IPS-18c (cell line): ENCODE measurements around the gene CST9L.
"Not testable (repeated sequence)": the region's sequence is repeated elsewhere in the genome, so short reads cannot be mapped to it uniquely, and the experiment has no call there.

Experiments used
- H3K4me3 ChIP-seq: 2 replicates; pipeline ENCODE4 v1.7.0; 2013; ENCODE audit warnings: low read depth, mild to moderate bottlenecking, low read length, moderate library complexity; ENCODE audit not compliant: insufficient read depth
- H3K9me3 ChIP-seq: one replicate; pipeline ENCODE4 v1.6.1; 2013; ENCODE audit warnings: mild to moderate bottlenecking, low read length, moderate library complexity; ENCODE audit not compliant: control insufficient read depth, insufficient read depth

Gene CST9L

GRCh38 chr20:23595941-23596340, 27.7 kb upstream of the CST9L start:
- H3K9me3 ChIP-seq = no peaks in the 10 kb centered on the region
- H3K4me3 ChIP-seq = no peak overlapping the region

DNA sequence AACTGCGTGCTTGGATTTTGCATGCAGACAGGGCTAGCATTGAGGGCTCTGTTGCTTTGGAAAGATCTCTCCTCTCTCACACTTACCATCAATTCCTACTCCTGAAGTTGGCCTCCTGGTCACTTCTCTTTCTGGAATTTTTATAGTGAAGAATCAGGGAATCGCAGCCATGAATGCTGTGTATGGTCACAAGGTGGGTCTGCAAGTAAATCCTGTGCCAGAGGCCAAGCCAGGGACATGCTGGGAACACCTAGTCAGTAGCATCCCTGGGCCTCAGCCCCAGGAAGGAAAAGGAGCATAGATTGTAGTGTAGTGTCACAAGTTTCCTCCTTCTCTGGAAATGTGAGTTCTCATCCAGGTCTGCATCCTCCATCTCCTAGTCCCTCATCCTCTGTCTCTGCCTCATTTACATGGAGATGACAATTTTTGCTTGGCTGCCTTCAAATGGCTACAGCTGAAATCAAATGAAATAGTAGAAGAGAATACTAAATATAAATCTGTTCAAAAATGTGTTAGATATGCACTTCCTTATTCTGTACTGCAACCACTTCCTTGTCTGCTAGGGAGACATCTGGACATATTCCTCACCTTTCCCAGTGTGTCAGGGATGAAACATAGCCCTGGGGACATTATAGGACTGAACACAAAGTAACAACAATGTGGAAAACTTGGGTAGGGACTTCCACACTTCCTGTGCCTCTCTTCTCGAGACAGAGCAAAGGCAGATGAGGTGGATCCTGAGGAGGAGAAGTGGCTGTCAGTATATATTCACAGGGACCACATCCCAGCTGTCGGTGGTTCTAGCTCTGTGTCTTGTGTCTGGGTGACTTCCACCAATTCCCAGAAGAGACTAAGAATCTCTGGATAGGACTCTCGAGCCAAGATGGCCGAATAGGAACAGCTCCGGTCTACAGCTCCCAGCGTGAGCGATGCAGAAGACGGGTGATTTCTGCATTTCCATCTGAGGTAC, 20.4 kb upstream of the CST9L start:
- Histone ChIP-seq H3K9me3 (peaks cover 7% of the 10 kb centered on the region), H3K4me3 (no peak overlapping the region; the same call in 1 of the 2 replicates)

GRCh38 chr20:23587631-23588030, 19.3 kb upstream of the CST9L start:
- Histone ChIP-seq H3K9me3 (peaks cover 7% of the 10 kb centered on the region), H3K4me3 (no peak overlapping the region)

GRCh38 chr20:23586735-23587525, 18.6 kb upstream of the CST9L start:
- peaks cover 7% of the 10 kb centered on the region for H3K9me3 ChIP-seq
- no peak overlapping the region for H3K4me3 ChIP-seq

- Histone ChIP-seq H3K9me3 (peaks cover 7% of the 10 kb centered on the region), H3K4me3 (no peak overlapping the region)
These were observed 17.8 kb upstream of the CST9L start for GRCh38 chr20:23585808-23586734.

DNA sequence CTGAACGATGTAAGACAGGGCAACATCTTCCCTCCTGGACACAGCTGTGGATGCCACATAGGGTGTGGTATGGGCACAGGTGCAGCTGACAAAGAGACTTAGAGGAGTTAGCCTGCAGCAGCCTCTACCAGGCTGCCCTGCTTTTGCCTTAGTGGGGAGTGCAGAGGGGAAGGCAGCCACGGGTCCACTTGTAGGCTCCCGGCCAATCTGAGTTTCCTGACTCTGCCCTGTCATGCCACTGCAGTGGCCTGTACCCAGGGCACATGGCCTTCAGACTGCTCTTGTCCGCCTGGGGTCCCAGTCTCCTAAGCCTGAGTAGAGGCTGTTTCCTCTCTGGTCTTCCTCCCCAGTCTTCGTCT, 17.1 kb upstream of the CST9L start:
- no peak overlapping the region for H3K4me3 ChIP-seq
- peaks cover 7% of the 10 kb centered on the region for H3K9me3 ChIP-seq

DNA sequence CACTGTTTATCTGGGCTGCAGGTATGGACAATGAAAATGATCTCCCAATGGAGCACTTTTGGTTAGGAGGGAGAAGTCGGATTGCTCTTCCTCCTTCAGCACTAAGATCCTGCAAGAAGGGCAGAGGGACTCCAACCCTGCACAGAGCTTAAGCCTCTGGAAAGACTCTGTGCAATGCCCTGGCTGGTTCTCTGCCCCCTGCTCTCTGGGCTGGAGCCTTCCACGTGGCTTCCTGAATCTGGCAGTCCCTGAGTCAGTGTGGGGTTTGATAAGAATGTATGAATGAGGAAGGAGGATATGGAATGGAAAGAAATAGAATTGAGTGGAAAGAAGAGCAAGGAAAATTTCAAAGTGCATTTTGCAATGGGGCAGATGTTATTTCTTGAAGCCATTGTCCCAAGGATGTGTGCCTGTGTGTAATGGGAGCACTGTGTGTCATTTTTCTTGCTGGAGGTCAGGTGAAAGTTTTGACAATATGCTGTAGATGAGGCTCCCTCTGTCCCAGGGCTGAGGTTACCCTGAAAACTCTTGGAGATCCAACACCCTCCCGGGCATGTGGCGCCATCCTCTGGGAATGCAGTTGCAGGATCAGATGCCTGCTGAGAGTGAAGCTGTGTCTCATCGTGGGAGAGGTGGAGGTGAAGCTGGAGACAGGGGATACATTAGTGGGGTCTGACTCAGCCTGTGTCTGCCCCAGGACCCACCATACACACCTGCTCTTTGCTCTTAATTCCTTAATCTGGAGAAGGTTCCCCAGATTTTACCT, 16.3 kb upstream of the CST9L start:
- H3K4me3 ChIP-seq = no peak overlapping the region
- H3K9me3 ChIP-seq = peaks cover 7% of the 10 kb centered on the region

- H3K9me3 ChIP-seq = peaks cover 7% of the 10 kb centered on the region
These were observed 15.2 kb upstream of the CST9L start for GRCh38 chr20:23583526-23583925.

GRCh38 chr20:23582293-23582692, 14.0 kb upstream of the CST9L start:
- Histone ChIP-seq H3K4me3 (no peak overlapping the region), H3K9me3 (no peaks in the 10 kb centered on the region)

More at GRCh38 chr20:23583526-23583925, 15.2 kb upstream of the CST9L start:
- H3K4me3 ChIP-seq = no peak overlapping the region

- not testable (repeated sequence) for H3K4me3 ChIP-seq, H3K9me3 ChIP-seq
These were observed 13.5 kb upstream of the CST9L start for GRCh38 chr20:23581833-23582232.

- Histone ChIP-seq H3K4me3 (no peak overlapping the region), H3K9me3 (no peaks in the 10 kb centered on the region)
These were observed 6.7 kb upstream of the CST9L start for GRCh38 chr20:23574977-23575376.

DNA sequence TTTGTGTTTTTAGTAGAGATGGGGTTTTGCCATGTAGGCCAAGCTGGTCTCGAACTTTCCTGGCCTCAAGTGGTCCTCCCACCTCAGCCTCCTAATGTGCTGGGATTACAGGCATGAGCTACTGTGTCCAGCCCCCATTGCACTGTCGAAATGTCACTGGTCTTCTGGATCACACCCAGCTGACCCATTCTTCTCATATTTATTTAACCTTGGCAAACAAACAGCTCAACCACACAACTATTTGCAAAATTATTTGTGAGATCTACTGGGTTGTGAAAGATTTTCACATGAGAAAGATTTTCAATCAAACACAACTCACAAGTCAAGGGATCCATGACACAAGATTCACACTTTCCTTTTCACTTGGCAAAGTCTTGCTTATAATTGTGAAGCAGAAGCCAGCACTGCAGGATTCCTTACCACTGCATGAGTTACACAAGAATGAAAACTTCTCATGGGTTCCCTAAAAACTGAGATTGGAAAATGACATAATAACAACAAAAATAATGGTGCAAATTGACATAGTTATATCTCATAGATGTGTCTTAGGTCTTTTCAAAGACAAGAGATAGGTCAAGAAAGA, 2.0 kb upstream of the CST9L start:
- no peak overlapping the region for H3K4me3 ChIP-seq
- no peaks in the 10 kb centered on the region for H3K9me3 ChIP-seq

DNA sequence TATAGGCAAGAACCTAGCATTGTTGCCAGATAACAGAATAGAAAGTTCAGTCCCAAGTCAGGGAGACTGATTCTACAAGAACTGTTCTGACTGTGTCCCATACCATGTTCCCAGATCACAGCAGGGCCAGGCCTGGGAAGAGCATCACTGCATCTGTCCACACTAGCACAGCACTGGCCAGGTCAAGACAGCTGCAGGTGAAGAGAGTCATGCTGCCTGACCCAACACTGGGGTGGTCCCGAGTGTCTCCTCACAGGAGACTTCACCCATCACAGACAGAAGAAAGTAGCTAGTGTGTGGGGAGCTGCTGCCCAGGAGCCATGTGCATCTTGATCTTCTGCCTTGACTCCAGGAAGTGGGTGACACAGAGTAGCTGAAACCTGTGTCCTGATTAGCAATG, 1.3 kb upstream of the CST9L start:
- Histone ChIP-seq H3K4me3 (no peak overlapping the region), H3K9me3 (no peaks in the 10 kb centered on the region)

GRCh38 chr20:23568971-23569330, 667 bp upstream of the CST9L start:
- H3K4me3 ChIP-seq = no peak overlapping the region
- H3K9me3 ChIP-seq = no peaks in the 10 kb centered on the region

- Histone ChIP-seq H3K4me3 (no peak overlapping the region), H3K9me3 (peaks cover 4% of the 10 kb centered on the region)
These were observed 1.9 kb downstream of the CST9L start for GRCh38 chr20:23566199-23566932.
